Left lung (tissue), 10 donors: ENCODE measurements around the gene EML2. TPM values are rescaled to one million over a fixed set of nuclear protein-coding genes. Genes with fewer than 3 reads are reported as not detected.

ENCODE experiments used
- ATAC-seq: fragments of 200-7000 bp; cut with Tn5 transposase; one replicate; pipeline ENCODE4 v1.9.1; 2020; ENCODE audit warnings: moderate library complexity
- DNase-seq, 4 donors: peaks; one replicate each; pipeline ENCODE4 v3.0.0-alpha.2; 2013 to 2020
- H3K27ac ChIP-seq, 2 donors: fragments of 200-600 bp; sonication (generic) in 1 of 2; one replicate each; pipeline versions ENCODE4 v1.5.0 to v1.8.0; 2020 to 2021
- H3K27me3 ChIP-seq, 2 donors: fragments of 200-600 bp; sonication (generic) in 1 of 2; one replicate each; pipeline versions ENCODE4 v1.5.0 to v1.8.0; 2020 to 2021
- H3K36me3 ChIP-seq, 2 donors: fragments of 200-600 bp; sonication (generic) in 1 of 2; one replicate each; pipeline versions ENCODE4 v1.5.0 to v1.8.0; 2020 to 2021
- H3K4me1 ChIP-seq, 2 donors: fragments of 200-600 bp; one replicate each; pipeline ENCODE4 v1.8.0; 2021
- H3K4me3 ChIP-seq, 2 donors: fragments of 200-600 bp; sonication (generic) in 1 of 2; one replicate each; pipeline versions ENCODE4 v1.5.0 to v1.8.0; 2020 to 2021; ENCODE audit warnings: mild to moderate bottlenecking in 1 of 2
- H3K9me3 ChIP-seq, 2 donors: fragments of 200-600 bp; sonication (generic) in 1 of 2; one replicate each; pipeline versions ENCODE4 v1.5.0 to v1.8.0; 2020 to 2021
- intact Hi-C, 2 donors: fragments of 100-400 bp; cut with DNase I; formaldehyde crosslinking; loops; one replicate each; pipeline versions ENCODE4 v1.11.2 to v1.14.2; 2022
- polyA plus RNA-seq, 6 donors: library from polyadenylated mRNA; unstranded; fragments of 120-200 nt; gene quantifications; one replicate each; pipeline ENCODE4 v1.2.1, GENCODE V29; 2013; ENCODE audit not compliant: insufficient read length in 6 of 6
- total RNA-seq, 2 donors: library from RNA; stranded (reverse); fragmentation: NEBNext Ultra II Directional; extraction: Animal tissue kit (Norgen Biotek cat#: 25700); gene quantifications; one replicate each; pipeline ENCODE4 v1.2.1, GENCODE V29; 2021
- TF ChIP-seq, protein P1 (sequence below), 2 donors: fragments of 200-600 bp; sonication (generic) in 1 of 2; IDR thresholded peaks; one replicate each; pipeline versions ENCODE4 v1.5.0 to v1.8.0; 2021; ENCODE audit warnings: antibody characterized with exemption in 2 of 2
- donor health status: DM: no; HTN: yes; CAD: no.
- donor health status: DM: no; HTN: no; CAD: no.

EML2 gene
- total and polyA plus RNA-seq, 8 donors, result 21.8 to 76.4 (median 29.3) TPM

DNA sequence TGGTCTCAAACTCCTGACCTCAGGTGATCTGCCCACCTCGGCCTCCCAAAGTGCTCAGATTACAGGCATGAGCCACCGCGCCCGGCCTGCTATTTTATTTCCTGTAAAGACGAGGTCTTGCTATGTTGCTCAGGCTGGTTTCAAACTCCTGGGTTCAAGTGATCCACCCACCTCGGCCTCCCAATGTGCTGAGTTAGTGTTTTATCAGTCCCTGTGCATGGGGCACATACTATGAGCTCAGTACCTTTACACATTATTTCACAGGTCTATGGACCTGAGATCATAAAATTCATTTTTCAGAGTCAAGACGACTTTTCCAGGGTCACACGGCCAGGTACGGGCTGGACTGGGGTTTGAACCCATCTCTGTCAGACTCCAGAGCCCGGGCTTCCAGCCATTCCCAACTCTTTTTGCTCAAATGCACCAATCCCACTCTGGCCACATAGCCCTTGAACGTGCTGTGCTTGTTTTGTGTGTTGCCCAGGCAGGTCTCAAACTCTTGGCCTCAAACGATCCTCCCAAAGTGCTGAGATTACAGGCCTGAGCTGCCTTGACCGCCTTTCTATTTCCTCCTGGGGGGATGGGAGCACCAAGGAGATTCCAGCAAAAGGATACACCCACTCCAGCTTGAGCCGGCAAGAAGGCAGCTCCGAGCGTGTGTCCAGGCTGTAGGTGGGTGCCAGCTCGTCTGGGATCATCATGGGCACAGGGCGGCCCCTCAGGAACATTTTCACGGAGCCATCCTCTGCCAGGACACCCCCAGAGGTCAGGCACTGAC is 1.1 kb downstream of the EML2 start:
- TF ChIP-seq, protein P1, sequence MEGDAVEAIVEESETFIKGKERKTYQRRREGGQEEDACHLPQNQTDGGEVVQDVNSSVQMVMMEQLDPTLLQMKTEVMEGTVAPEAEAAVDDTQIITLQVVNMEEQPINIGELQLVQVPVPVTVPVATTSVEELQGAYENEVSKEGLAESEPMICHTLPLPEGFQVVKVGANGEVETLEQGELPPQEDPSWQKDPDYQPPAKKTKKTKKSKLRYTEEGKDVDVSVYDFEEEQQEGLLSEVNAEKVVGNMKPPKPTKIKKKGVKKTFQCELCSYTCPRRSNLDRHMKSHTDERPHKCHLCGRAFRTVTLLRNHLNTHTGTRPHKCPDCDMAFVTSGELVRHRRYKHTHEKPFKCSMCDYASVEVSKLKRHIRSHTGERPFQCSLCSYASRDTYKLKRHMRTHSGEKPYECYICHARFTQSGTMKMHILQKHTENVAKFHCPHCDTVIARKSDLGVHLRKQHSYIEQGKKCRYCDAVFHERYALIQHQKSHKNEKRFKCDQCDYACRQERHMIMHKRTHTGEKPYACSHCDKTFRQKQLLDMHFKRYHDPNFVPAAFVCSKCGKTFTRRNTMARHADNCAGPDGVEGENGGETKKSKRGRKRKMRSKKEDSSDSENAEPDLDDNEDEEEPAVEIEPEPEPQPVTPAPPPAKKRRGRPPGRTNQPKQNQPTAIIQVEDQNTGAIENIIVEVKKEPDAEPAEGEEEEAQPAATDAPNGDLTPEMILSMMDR (IDR thresholded peaks at IDR 0.05), result no peak
- Histone ChIP-seq H3K27ac (no peak overlapping the region), H3K4me3 (peak overlapping the region; percentile 57 to 69), H3K4me1 (peaks cover 15 to 45% of the 10 kb centered on the region in 2 donors), H3K27me3 (no peaks in the 10 kb centered on the region), H3K36me3 (no peaks in the 10 kb centered on the region), H3K9me3 (no peaks in the 10 kb centered on the region)
- intact Hi-C loops, result no loop called here
- no peak for DNase-seq
- ATAC-seq, result peak; percentile 6

DNA sequence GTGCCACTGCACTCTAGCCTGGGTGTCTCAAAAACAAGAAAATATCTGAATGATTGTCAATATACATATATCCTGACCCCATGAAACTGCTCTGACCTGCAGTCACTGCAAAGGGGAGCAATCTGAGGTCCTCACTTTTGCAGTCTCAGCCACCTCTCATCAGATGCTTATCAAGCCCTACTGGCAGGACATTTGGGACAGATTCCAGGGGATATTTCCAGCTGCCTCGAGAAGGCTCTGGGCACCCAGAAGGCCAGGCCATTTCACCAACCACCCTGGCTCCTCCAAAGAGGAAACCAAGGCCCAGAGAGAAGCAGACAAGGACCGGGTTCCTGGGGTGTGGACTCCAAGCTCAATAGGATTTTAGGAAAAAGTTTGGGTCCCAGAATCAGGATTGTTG is 2.3 kb downstream of the EML2 start:
- DNase-seq (no peak), ATAC-seq (no peak)
- TF ChIP-seq, protein P1 (IDR thresholded peaks at IDR 0.05), result no peak
- peaks cover 9 to 41% of the 10 kb centered on the region in 2 donors for H3K4me1 ChIP-seq
- H3K27ac ChIP-seq, result no peak overlapping the region
- no peaks in the 10 kb centered on the region for H3K36me3 ChIP-seq
- intact Hi-C loops, result no loop called here
- no peak overlapping the region for H3K4me3 ChIP-seq
- H3K27me3 ChIP-seq, result no peaks in the 10 kb centered on the region
- no peaks in the 10 kb centered on the region for H3K9me3 ChIP-seq

DNA sequence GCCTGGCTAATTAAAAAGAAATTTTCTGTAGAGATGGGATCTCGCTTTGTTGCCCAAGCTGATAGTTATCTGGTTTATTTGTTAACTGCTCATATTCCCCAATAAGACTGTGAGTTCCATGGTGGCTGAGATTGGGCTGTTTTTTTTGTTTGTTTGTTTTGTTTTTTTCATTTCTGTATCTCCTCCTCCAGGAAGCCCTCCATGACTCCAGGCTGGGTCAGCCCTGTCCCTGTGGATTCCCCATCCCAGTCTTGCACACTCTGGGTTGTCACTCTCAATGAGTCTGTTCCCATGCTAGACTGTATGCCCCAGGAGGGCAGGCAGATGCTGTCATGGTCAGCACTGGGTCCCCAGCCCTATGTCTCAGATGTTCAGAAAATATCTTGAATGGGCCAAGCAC is 2.9 kb downstream of the EML2 start:
- Histone ChIP-seq H3K27ac (no peak overlapping the region), H3K4me3 (no peak overlapping the region), H3K36me3 (no peaks in the 10 kb centered on the region), H3K4me1 (peaks cover 9 to 35% of the 10 kb centered on the region in 2 donors), H3K9me3 (no peaks in the 10 kb centered on the region), H3K27me3 (no peaks in the 10 kb centered on the region)
- ATAC-seq (no peak), DNase-seq (no peak)
- intact Hi-C loops, result no loop called here
- TF ChIP-seq, protein P1 (IDR thresholded peaks at IDR 0.05), result no peak

GRCh38 chr19:45632468-45633196 is 6.6 kb downstream of the EML2 start:
- ATAC-seq, result peak; percentile 97
- intact Hi-C loops, result no loop called here

More at GRCh38 chr19:45632468-45633196, 6.6 kb downstream of the EML2 start:
- no peaks in the 10 kb centered on the region for H3K9me3 ChIP-seq
- TF ChIP-seq, protein P1 (IDR thresholded peaks at IDR 0.05), result no peak
- peaks cover 3 to 8% of the 10 kb centered on the region in 2 donors for H3K4me1 ChIP-seq
- H3K4me3 ChIP-seq, result no peak overlapping the region
- no peaks in the 10 kb centered on the region for H3K27me3 ChIP-seq
- peak in 3 of 4 donors; percentile 70 to 90 (median 79) for DNase-seq
- peaks cover 0 to 25% of the 10 kb centered on the region in 2 donors for H3K36me3 ChIP-seq
- H3K27ac ChIP-seq, result no peak overlapping the region
